SK-N-SH (cell line): ENCODE results near the gene SYT1. TPM values are rescaled to one million over a fixed set of nuclear protein-coding genes. Genes with fewer than 3 reads are reported as not detected.

Experiments
- CTCF ChIA-PET: fragments of 300-600, 350-600 bp; formaldehyde crosslinking; extraction: SDS; loops from one replicate; lab custom pipeline; 2021; lab: Yijun Ruan, JAX
- POLR2A ChIA-PET: fragments of 350-600 bp; sonication (Branson Sonifier 250); formaldehyde crosslinking; extraction: SDS; loops from one replicate; lab custom pipeline; 2020; ENCODE audit warnings: antibody characterized with exemption, inconsistent platforms; lab: Yijun Ruan, JAX
- DNase-seq: peaks from one replicate; pipeline ENCODE4 v3.0.0; 2012
- H2AFZ ChIP-seq: fragments of 200-600 bp; sonication (generic); 2 replicates; pipeline ENCODE4 v1.8.1; 2016; ENCODE audit warnings: antibody characterized with exemption, mild to moderate bottlenecking, low read depth
- H3F3A ChIP-seq: fragments of 200-600 bp; sonication (generic); replicated peaks from 2 replicates; pipeline ENCODE3; 2016; ENCODE audit warnings: antibody characterized with exemption, mild to moderate bottlenecking; ENCODE audit not compliant: insufficient read depth
- H3K27ac ChIP-seq, 2 experiments: fragments of 200-500 bp in 1 of 2; fragments of 200-600 bp in 1 of 2; sonication (Bioruptor generic) in 1 of 2; sonication (generic), shearing (Covaris generic) in 1 of 2; 2 replicates each; pipeline versions ENCODE4 v1.5.1 to v1.6.1; 2014 to 2016; ENCODE audit warnings: low read depth in 2 of 2, inconsistent platforms in 1 of 2, low read length in 1 of 2, mild to moderate bottlenecking in 1 of 2, mixed read lengths in 1 of 2
- H3K27me3 ChIP-seq: fragments of 200-600 bp; sonication (generic), shearing (Covaris generic); 2 replicates; pipeline ENCODE4 v1.6.1; 2016; ENCODE audit warnings: mixed run types; ENCODE audit not compliant: insufficient read depth
- H3K36me3 ChIP-seq, 2 experiments: fragments of 200-500 bp in 1 of 2; fragments of 200-600 bp in 1 of 2; sonication (Bioruptor generic) in 1 of 2; sonication (generic) in 1 of 2; replicated peaks in 1 of 2; 2 replicates each; pipeline versions ENCODE3 to v1.5.1; 2014 to 2016; ENCODE audit warnings: low read length in 1 of 2, mild to moderate bottlenecking in 1 of 2; ENCODE audit not compliant: insufficient read depth in 2 of 2, control insufficient read depth in 1 of 2
- H3K4me1 ChIP-seq, 2 experiments: fragments of 200-500 bp in 1 of 2; fragments of 200-600 bp in 1 of 2; sonication (Bioruptor generic) in 1 of 2; sonication (generic), shearing (Covaris generic) in 1 of 2; 2 replicates each; pipeline versions ENCODE4 v1.5.1 to v1.6.1; 2014 to 2016; ENCODE audit warnings: low read depth in 1 of 2, low read length in 1 of 2, mixed run types in 1 of 2; ENCODE audit not compliant: insufficient read depth in 2 of 2, control insufficient read depth in 1 of 2
- H3K4me2 ChIP-seq: fragments of 200-600 bp; sonication (generic), shearing (Covaris generic); 2 replicates; pipeline ENCODE4 v1.6.1; 2017; ENCODE audit warnings: mixed run types
- H3K4me3 ChIP-seq, 2 experiments: fragments of 200-500 bp in 1 of 2; fragments of 200-600 bp in 1 of 2; sonication (Bioruptor generic) in 1 of 2; sonication (generic), shearing (Covaris generic) in 1 of 2; 2 replicates each; pipeline versions ENCODE4 v1.5.1 to v1.8.1; 2014 to 2016; ENCODE audit warnings: low read depth in 2 of 2, inconsistent platforms in 1 of 2, low read length in 1 of 2, mild to moderate bottlenecking in 1 of 2, mixed read lengths in 1 of 2, moderate library complexity in 1 of 2
- H3K79me2 ChIP-seq: fragments of 200-600 bp; sonication (generic); 2 replicates; pipeline ENCODE4 v1.8.1; 2017; ENCODE audit warnings: mild to moderate bottlenecking; ENCODE audit not compliant: insufficient read depth
- H3K9ac ChIP-seq: fragments of 200-600 bp; sonication (generic); 2 replicates; pipeline ENCODE4 v1.6.1; 2017; ENCODE audit warnings: mixed run types
- H3K9me2 ChIP-seq: fragments of 200-600 bp; sonication (generic); 2 replicates; pipeline ENCODE4 v1.6.1; 2017; ENCODE audit warnings: mixed run types
- H3K9me3 ChIP-seq: fragments of 200-600 bp; sonication (generic); 2 replicates; pipeline ENCODE4 v1.6.1; 2017; ENCODE audit warnings: mixed run types, mild to moderate bottlenecking, moderate library complexity
- H4K20me1 ChIP-seq: fragments of 200-600 bp; sonication (generic); 2 replicates; pipeline ENCODE4 v1.6.1; 2017; ENCODE audit warnings: mild to moderate bottlenecking, mixed run types; ENCODE audit not compliant: insufficient read depth
- CHD2 ChIP-seq: fragments of 150-350 bp; IDR thresholded peaks from 2 replicates; pipeline ENCODE4 v1.6.1; 2018; ENCODE audit warnings: low read length; ENCODE audit not compliant: partially characterized antibody
- ELF1 ChIP-seq: IDR thresholded peaks from 2 replicates; pipeline ENCODE4 v1.4.0; 2012
- EP300 ChIP-seq, 2 experiments: IDR thresholded peaks; 2 replicates each; pipeline versions ENCODE4 v1.4.0 to v1.6.1; 2012; ENCODE audit warnings: borderline replicate concordance in 1 of 2, low read depth in 1 of 2, low read length in 1 of 2
- FOXJ3 ChIP-seq: sonication (generic); formaldehyde crosslinking; IDR thresholded peaks from 2 replicates; pipeline ENCODE4 v1.5.1; 2020; ENCODE audit warnings: mild to moderate bottlenecking, missing genetic modification reagents
- FOXM1 ChIP-seq: IDR thresholded peaks from 2 replicates; pipeline ENCODE4 v1.4.0; 2012; ENCODE audit warnings: low read depth, mild to moderate bottlenecking
- GATA2 ChIP-seq: sonication (generic); formaldehyde crosslinking; IDR thresholded peaks from 2 replicates; pipeline ENCODE4 v1.5.0; 2020; ENCODE audit warnings: mild to moderate bottlenecking, missing genetic modification reagents
- MEF2A ChIP-seq: IDR thresholded peaks from 2 replicates; pipeline ENCODE4 v1.4.0; 2012; ENCODE audit warnings: low read depth, borderline replicate concordance
- NFIC ChIP-seq: IDR thresholded peaks from 2 replicates; pipeline ENCODE4 v1.4.0; 2012; ENCODE audit warnings: borderline replicate concordance
- POLR2AphosphoS5 ChIP-seq: IDR thresholded peaks from 2 replicates; pipeline ENCODE4 v1.6.1; 2012; ENCODE audit warnings: low read depth, low read length
- RCOR1 ChIP-seq: fragments of 150-350 bp; IDR thresholded peaks from 2 replicates; pipeline ENCODE4 v1.6.1; 2017; ENCODE audit warnings: antibody characterized with exemption, low read length
- RXRA ChIP-seq: IDR thresholded peaks from 2 replicates; pipeline ENCODE4 v1.4.0; 2012; ENCODE audit warnings: low read depth, mild to moderate bottlenecking, borderline replicate concordance
- TAF1 ChIP-seq: IDR thresholded peaks from 2 replicates; pipeline ENCODE4 v1.6.1; 2012; ENCODE audit warnings: low read depth, mild to moderate bottlenecking, low read length, moderate library complexity, borderline replicate concordance
- TCF12 ChIP-seq: IDR thresholded peaks from 2 replicates; pipeline ENCODE4 v1.4.0; 2012
- YY1 ChIP-seq: IDR thresholded peaks from 2 replicates; pipeline ENCODE4 v1.4.0; 2012; ENCODE audit warnings: low read depth, mild to moderate bottlenecking
- WGBS: methylation state at CpG from one replicate; pipeline ENCODE4 v1.1.6; 2017; ENCODE audit warnings: low lambda C conversion rate; 5-methylcytosine and 5-hydroxymethylcytosine counted together
- polyA plus RNA-seq, 3 experiments: library from polyadenylated mRNA; depleted of rRNA; stranded (reverse); fragments of >200 nt; gene quantifications; 2 replicates each; pipeline ENCODE4 v1.2.3, GENCODE V29; 2012
- TF ChIP-seq, protein P1 (sequence below): fragments of 150-350 bp; IDR thresholded peaks from 2 replicates; pipeline ENCODE4 v1.6.1; 2016; ENCODE audit warnings: mild to moderate bottlenecking, low read depth, low read length
- TF ChIP-seq, protein P2 (sequence below): fragments of 200-600 bp; sonication (generic); IDR thresholded peaks from 2 replicates; pipeline ENCODE4 v1.6.1; 2017; ENCODE audit warnings: antibody characterized with exemption, mild to moderate bottlenecking, moderate library complexity

SYT1 gene
- polyA plus RNA-seq, 1 of the 3 experiments (the other 2 are of a cell fraction): 12.7 TPM

DNA sequence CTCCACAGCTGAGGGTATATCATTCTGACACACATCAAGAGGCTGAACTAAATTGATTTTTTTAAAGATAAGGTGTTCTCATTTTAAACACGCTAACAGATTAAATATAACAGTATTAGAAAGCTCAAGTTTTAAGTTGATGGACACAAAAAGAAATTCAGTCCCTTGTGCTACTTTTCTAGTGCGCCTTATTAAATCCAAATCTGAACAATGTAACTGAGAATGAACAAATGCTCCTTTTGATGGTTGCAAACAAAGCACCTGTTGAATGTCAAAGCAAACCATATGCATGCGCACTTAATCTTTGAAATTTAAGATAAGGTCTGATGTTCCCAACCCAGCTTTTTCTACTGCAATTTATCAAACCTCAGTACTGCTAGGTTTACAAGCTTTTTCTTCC, 424.3 kb downstream of the SYT1 start:
- POLR2A ChIA-PET: no interaction called here
- Histone ChIP-seq H3K9me3 (no peaks in the 10 kb centered on the region), H3F3A (no peaks in the 10 kb centered on the region)
- WGBS: 96% methylated on average over 3 of the region's 3 CpGs
- TF ChIP-seq CHD2 (no peak), TAF1 (no peak)
- TF ChIP-seq, all 33 proteins: peak for 0
- Histone ChIP-seq H3K4me3 (no peak overlapping the region), H3K4me1 (no peaks in the 10 kb centered on the region; a peak in 2 of 4 replicates), H3K4me2 (no peak overlapping the region), H4K20me1 (no peaks in the 10 kb centered on the region), H3K9me2 (no peaks in the 10 kb centered on the region), H3K9ac (no peak overlapping the region), H3K27me3 (no peaks in the 10 kb centered on the region), H3K36me3 (peaks cover 18 to 29% of the 10 kb centered on the region in 2 experiments), H3K27ac (no peak overlapping the region; a peak in 1 of 4 replicates), H2AFZ (no peak overlapping the region), H3K79me2 (no peaks in the 10 kb centered on the region)
- no peak for DNase-seq
- CTCF ChIA-PET: interaction anchor here (1.6 kb wide), 1 partner anchor 56 kb away, joined by 3 read pairs; no protein-coding TSS in a partner anchor

DNA sequence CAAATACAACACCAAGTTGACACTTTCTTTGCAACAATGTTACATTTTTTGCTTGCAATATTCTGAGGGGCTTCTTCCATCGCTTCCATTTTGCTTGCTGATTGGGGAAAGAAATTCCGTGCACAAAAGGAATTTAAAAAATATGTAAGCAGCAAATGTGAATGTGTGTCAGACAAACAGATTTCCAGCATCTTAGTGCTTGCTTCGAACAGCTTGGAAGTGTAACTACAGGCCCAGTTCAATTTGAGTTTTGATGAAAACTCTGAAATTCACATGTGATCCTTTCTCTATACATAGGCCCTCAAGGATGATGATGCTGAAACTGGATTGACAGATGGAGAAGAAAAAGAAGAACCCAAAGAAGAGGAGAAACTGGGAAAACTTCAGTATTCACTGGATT, 427.1 kb downstream of the SYT1 start:
- Histone ChIP-seq H3K4me2 (no peak overlapping the region), H3K9me3 (no peaks in the 10 kb centered on the region), H3K36me3 (peaks cover 18 to 32% of the 10 kb centered on the region in 2 experiments), H3K27ac (no peak overlapping the region), H3K9ac (no peak overlapping the region), H3K79me2 (no peaks in the 10 kb centered on the region), H4K20me1 (no peaks in the 10 kb centered on the region), H3F3A (no peaks in the 10 kb centered on the region), H3K4me3 (no peak overlapping the region), H3K4me1 (peaks cover 14 to 18% of the 10 kb centered on the region in 2 experiments; a peak in 2 of 4 replicates), H2AFZ (no peak overlapping the region), H3K9me2 (no peaks in the 10 kb centered on the region), H3K27me3 (no peaks in the 10 kb centered on the region)
- no peak for DNase-seq
- ChIA-PET POLR2A (no interaction called here), CTCF (no interaction called here)
- TF ChIP-seq, protein P1, sequence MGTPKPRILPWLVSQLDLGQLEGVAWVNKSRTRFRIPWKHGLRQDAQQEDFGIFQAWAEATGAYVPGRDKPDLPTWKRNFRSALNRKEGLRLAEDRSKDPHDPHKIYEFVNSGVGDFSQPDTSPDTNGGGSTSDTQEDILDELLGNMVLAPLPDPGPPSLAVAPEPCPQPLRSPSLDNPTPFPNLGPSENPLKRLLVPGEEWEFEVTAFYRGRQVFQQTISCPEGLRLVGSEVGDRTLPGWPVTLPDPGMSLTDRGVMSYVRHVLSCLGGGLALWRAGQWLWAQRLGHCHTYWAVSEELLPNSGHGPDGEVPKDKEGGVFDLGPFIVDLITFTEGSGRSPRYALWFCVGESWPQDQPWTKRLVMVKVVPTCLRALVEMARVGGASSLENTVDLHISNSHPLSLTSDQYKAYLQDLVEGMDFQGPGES: no peak
- TF ChIP-seq GATA2 (CRISPR knock-in tag) (no peak), RXRA (no peak), NFIC (no peak), ELF1 (no peak), RCOR1 (no peak), TCF12 (no peak), POLR2AphosphoS5 (no peak), EP300 (IDR thresholded peaks at IDR 0.05; ENCODE audit: borderline replicate concordance in 1 of 2, low read depth in 1 of 2, low read length in 1 of 2) (no peak), MEF2A (no peak), FOXM1 (no peak), FOXJ3 (CRISPR knock-in tag) (no peak), YY1 (no peak)
- TF ChIP-seq, protein P2, sequence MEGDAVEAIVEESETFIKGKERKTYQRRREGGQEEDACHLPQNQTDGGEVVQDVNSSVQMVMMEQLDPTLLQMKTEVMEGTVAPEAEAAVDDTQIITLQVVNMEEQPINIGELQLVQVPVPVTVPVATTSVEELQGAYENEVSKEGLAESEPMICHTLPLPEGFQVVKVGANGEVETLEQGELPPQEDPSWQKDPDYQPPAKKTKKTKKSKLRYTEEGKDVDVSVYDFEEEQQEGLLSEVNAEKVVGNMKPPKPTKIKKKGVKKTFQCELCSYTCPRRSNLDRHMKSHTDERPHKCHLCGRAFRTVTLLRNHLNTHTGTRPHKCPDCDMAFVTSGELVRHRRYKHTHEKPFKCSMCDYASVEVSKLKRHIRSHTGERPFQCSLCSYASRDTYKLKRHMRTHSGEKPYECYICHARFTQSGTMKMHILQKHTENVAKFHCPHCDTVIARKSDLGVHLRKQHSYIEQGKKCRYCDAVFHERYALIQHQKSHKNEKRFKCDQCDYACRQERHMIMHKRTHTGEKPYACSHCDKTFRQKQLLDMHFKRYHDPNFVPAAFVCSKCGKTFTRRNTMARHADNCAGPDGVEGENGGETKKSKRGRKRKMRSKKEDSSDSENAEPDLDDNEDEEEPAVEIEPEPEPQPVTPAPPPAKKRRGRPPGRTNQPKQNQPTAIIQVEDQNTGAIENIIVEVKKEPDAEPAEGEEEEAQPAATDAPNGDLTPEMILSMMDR: no peak
- WGBS: 91% methylated on average over 3 of the region's 3 CpGs
